ENCODE results near the gene NT5C3B. TPM values are rescaled to one million over a fixed set of nuclear protein-coding genes. Genes with fewer than 3 reads are reported as not detected.

The NT5C3B gene
- total and polyA plus RNA-seq, 2 experiments from 2014 or later: 59.3 to 69.8 TPM

- H3K4me2 ChIP-seq (ENCODE audit: unreplicated experiment): no peak overlapping the region
Observed at GRCh38 chr17:41803049-41804020, 32.7 kb downstream of the NT5C3B start.

GRCh38 chr17:41801374-41802271, 34.4 kb downstream of the NT5C3B start:
- Histone ChIP-seq H3F3A (ENCODE audit: insufficient read depth) (no peaks in the 10 kb centered on the region), H3K79me2 (ENCODE audit: insufficient read depth) (no peaks in the 10 kb centered on the region), H3K4me1 (ENCODE audit: insufficient read depth) (peaks cover 14% of the 10 kb centered on the region), H3K27ac (no peak overlapping the region), H3K9me3 (ENCODE audit: low read depth) (no peaks in the 10 kb centered on the region), H3K9ac (no peak overlapping the region), H4K20me1 (ENCODE audit: insufficient read depth) (no peaks in the 10 kb centered on the region), H3K36me3 (ENCODE audit: low read depth) (no peaks in the 10 kb centered on the region), H3K9me2 (ENCODE audit: insufficient read depth) (no peaks in the 10 kb centered on the region), H3K4me3 (peak overlapping the region; percentile 41; the same call in 1 of the 2 replicates), H3K27me3 (replicated peaks; ENCODE audit: insufficient read depth) (no peaks in the 10 kb centered on the region), H2AFZ (peak overlapping the region; percentile 25; the same call in 1 of the 2 replicates), H3K4me2 (ENCODE audit: unreplicated experiment) (peak overlapping the region; percentile 77)
- TF ChIP-seq EZH2 (IDR thresholded peaks at IDR 0.05; ENCODE audit: insufficient read depth, poor library complexity, severe bottlenecking) (no peak), EZH2phosphoT487 (IDR thresholded peaks at IDR 0.05; ENCODE audit: insufficient read depth, low read depth) (no peak)
- in situ Hi-C loops (cut with MboI): no loop called here
- 8 to 10% methylated on average over 14 of the region's 14 CpGs for WGBS, 2 experiments (ENCODE audit: low coverage in 1 of 2, low lambda C conversion rate in 2 of 2, missing lambda C conversion rate in 2 of 2)
- DNase-seq: peak; percentile 80

More at GRCh38 chr17:41803049-41804020, 32.7 kb downstream of the NT5C3B start:
- H2AFZ ChIP-seq: no peak overlapping the region
- H3K9ac ChIP-seq: no peak overlapping the region
- no peaks in the 10 kb centered on the region for H4K20me1 ChIP-seq (ENCODE audit: insufficient read depth)
- H3K79me2 ChIP-seq (ENCODE audit: insufficient read depth): peaks cover under 1% of the 10 kb centered on the region; the same call in 1 of the 2 replicates
- no peaks in the 10 kb centered on the region for H3K36me3 ChIP-seq (ENCODE audit: low read depth)
- peaks cover 14% of the 10 kb centered on the region for H3K4me1 ChIP-seq (ENCODE audit: insufficient read depth)
- H3K9me2 ChIP-seq (ENCODE audit: insufficient read depth): no peaks in the 10 kb centered on the region
- no peak overlapping the region for H3K27ac ChIP-seq
- no peaks in the 10 kb centered on the region for H3K9me3 ChIP-seq (ENCODE audit: low read depth)
- WGBS, 2 experiments (ENCODE audit: low coverage in 1 of 2, low lambda C conversion rate in 2 of 2, missing lambda C conversion rate in 2 of 2): 52 to 56% methylated on average over 22 to 23 of the region's 24 CpGs
- no peaks in the 10 kb centered on the region for H3F3A ChIP-seq (ENCODE audit: insufficient read depth)
- in situ Hi-C loops (cut with MboI): no loop called here
- DNase-seq: no peak
- no peak overlapping the region for H3K4me3 ChIP-seq
- TF ChIP-seq EZH2phosphoT487 (IDR thresholded peaks at IDR 0.05; ENCODE audit: insufficient read depth, low read depth) (no peak), EZH2 (IDR thresholded peaks at IDR 0.05; ENCODE audit: insufficient read depth, poor library complexity, severe bottlenecking) (no peak)
- no peaks in the 10 kb centered on the region for H3K27me3 ChIP-seq (replicated peaks; ENCODE audit: insufficient read depth)

- Histone ChIP-seq H3K9me2 (ENCODE audit: insufficient read depth) (no peaks in the 10 kb centered on the region), H3K4me1 (ENCODE audit: insufficient read depth) (peaks cover 14% of the 10 kb centered on the region), H3K9ac (no peak overlapping the region), H4K20me1 (ENCODE audit: insufficient read depth) (no peaks in the 10 kb centered on the region), H3K9me3 (ENCODE audit: low read depth) (no peaks in the 10 kb centered on the region), H2AFZ (peak overlapping the region; percentile 25; the same call in 1 of the 2 replicates), H3K4me2 (ENCODE audit: unreplicated experiment) (peak overlapping the region; percentile 77), H3K79me2 (ENCODE audit: insufficient read depth) (no peaks in the 10 kb centered on the region), H3K36me3 (ENCODE audit: low read depth) (no peaks in the 10 kb centered on the region), H3K27ac (no peak overlapping the region), H3F3A (ENCODE audit: insufficient read depth) (no peaks in the 10 kb centered on the region), H3K27me3 (replicated peaks; ENCODE audit: insufficient read depth) (no peaks in the 10 kb centered on the region), H3K4me3 (no peak overlapping the region)
- 6 to 9% methylated on average over 18 of the region's 18 CpGs for WGBS, 2 experiments (ENCODE audit: low coverage in 1 of 2, low lambda C conversion rate in 2 of 2, missing lambda C conversion rate in 2 of 2)
- in situ Hi-C loops (cut with MboI): no loop called here
- TF ChIP-seq EZH2 (IDR thresholded peaks at IDR 0.05; ENCODE audit: insufficient read depth, poor library complexity, severe bottlenecking) (no peak), EZH2phosphoT487 (IDR thresholded peaks at IDR 0.05; ENCODE audit: insufficient read depth, low read depth) (no peak)
- peak; percentile 70 for DNase-seq
Observed at GRCh38 chr17:41800601-41801373, 35.2 kb downstream of the NT5C3B start.

Data from GM23248 (cell line).